Peyer's patch (tissue), 4 donors: ENCODE measurements around the gene VPREB3.

ENCODE experiments used
- CTCF ChIP-seq, 6 experiments: fragments of 450-650 bp in 4 of 6; fragments of 200-600 bp in 2 of 6; sonication (generic) in 1 of 6; IDR thresholded peaks; one replicate each; pipeline ENCODE4 v1.5.1; 2017 to 2019; ENCODE audit warnings: antibody characterized with exemption in 6 of 6, mild to moderate bottlenecking in 3 of 6, moderate library complexity in 1 of 6
- POLR2A ChIP-seq, 2 donors: fragments of 450-650 bp; IDR thresholded peaks; one replicate each; pipeline ENCODE4 v1.5.1; 2017; ENCODE audit warnings: antibody characterized with exemption in 2 of 2, mild to moderate bottlenecking in 2 of 2, moderate library complexity in 2 of 2

- TF ChIP-seq CTCF (IDR thresholded peaks at IDR 0.05) (no peak), POLR2A (IDR thresholded peaks at IDR 0.05) (no peak)
Observed at GRCh38 chr22:23752750-23753149, 1.5 kb downstream of the VPREB3 start.
